NB4 (cell line): ENCODE results near the gene GSTT4.

Experiments
- MAX ChIP-seq: IDR thresholded peaks from 2 replicates; pipeline ENCODE4 v1.6.1; 2011; ENCODE audit warnings: low read depth, low read length
- TF ChIP-seq, protein P1 (sequence below): IDR thresholded peaks from one replicate; pipeline ENCODE4 v1.5.1; 2012; ENCODE audit warnings: low read depth, low read length

- TF ChIP-seq, protein P1, sequence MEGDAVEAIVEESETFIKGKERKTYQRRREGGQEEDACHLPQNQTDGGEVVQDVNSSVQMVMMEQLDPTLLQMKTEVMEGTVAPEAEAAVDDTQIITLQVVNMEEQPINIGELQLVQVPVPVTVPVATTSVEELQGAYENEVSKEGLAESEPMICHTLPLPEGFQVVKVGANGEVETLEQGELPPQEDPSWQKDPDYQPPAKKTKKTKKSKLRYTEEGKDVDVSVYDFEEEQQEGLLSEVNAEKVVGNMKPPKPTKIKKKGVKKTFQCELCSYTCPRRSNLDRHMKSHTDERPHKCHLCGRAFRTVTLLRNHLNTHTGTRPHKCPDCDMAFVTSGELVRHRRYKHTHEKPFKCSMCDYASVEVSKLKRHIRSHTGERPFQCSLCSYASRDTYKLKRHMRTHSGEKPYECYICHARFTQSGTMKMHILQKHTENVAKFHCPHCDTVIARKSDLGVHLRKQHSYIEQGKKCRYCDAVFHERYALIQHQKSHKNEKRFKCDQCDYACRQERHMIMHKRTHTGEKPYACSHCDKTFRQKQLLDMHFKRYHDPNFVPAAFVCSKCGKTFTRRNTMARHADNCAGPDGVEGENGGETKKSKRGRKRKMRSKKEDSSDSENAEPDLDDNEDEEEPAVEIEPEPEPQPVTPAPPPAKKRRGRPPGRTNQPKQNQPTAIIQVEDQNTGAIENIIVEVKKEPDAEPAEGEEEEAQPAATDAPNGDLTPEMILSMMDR, result peak; percentile 63
- peak; percentile 57; the same call in 1 of the 2 replicates for TF ChIP-seq MAX
Observed at GRCh38 chr22:23984430-23984829, 20.8 kb downstream of the GSTT4 start.
